Measurements from ENCODE around the gene SEMA6A. TPM values are rescaled to one million over a fixed set of nuclear protein-coding genes. Genes with fewer than 3 reads are reported as not detected.
A peak's percentile ranks its signal among the peaks of the same experiment; 100 is the strongest.

Gene SEMA6A
- total and polyA plus RNA-seq, 10 of the 15 experiments (the other 5 are each of a cell fraction or from before 2014, with no cell fraction given): 0.16 to 10.2 (median 1.1) TPM

GRCh38 chr5:116454417-116454927 lies 120.2 kb downstream of the SEMA6A start (continued):
- no peak for TF ChIP-seq RAD51 (IDR thresholded peaks at IDR 0.05)

- in situ Hi-C loops (cut with MboI) (no loop called here), intact Hi-C loops (cut with micrococcal nuclease; ENCODE audit: unreplicated experiment) (loop anchor here (10.0 kb wide), 2 partner anchors 179 to 319 kb away; no protein-coding TSS in a partner anchor)
- no TSS peak for BruUV-seq (replicated peaks)
- H3K9me3 ChIP-seq (replicated peaks; ENCODE audit: control insufficient read depth, insufficient read depth, low read length): no peaks in the 10 kb centered on the region
- peak overlapping the region; percentile 67; the same call in 1 of the 2 replicates for H3K4me2 ChIP-seq (ENCODE audit: control insufficient read depth, insufficient read depth)
- H3K27me3 ChIP-seq (replicated peaks in 1 of 2; ENCODE audit: control insufficient read depth in 2 of 2, insufficient read depth in 2 of 2, low read length in 1 of 2): no peaks in the 10 kb centered on the region
- TF ChIP-seq PKNOX1 (IDR thresholded peaks at IDR 0.05) (peak; percentile 63), CTCF (IDR thresholded peaks at IDR 0.05 in 2 of 3, conservative IDR thresholded peaks at IDR 0.05 in 1 of 3; ENCODE audit: control insufficient read depth in 2 of 3, extremely low read depth in 1 of 3, insufficient read depth in 1 of 3, low read depth in 3 of 3, low read length in 3 of 3) (no peak)
- no peak overlapping the region for H3K4me3 ChIP-seq
- RAD21 ChIA-PET (ENCODE audit: unreplicated experiment): interaction anchor here (0.8 to 2.1 kb wide), 4 partner anchors 12 to 95 kb away, joined by 3 to 14 read pairs (median 6); no protein-coding TSS in a partner anchor
- DNase-seq (ENCODE audit: low read depth, low spot score) (no peak), FAIRE-seq (no peak), ATAC-seq (peak; percentile 37)
- no peak overlapping the region for H3K9ac ChIP-seq (ENCODE audit: control insufficient read depth, insufficient read depth, low read length)
- no peaks in the 10 kb centered on the region for H3K79me2 ChIP-seq (ENCODE audit: control insufficient read depth, insufficient read depth, low read length)
- CTCF ChIA-PET: interaction anchor here (0.8 to 2.4 kb wide), 4 partner anchors 81 to 317 kb away, joined by 3 to 6 read pairs (median 3); no protein-coding TSS in a partner anchor
- H3K36me3 ChIP-seq (ENCODE audit: control insufficient read depth in 2 of 2, insufficient read depth in 2 of 2, low read length in 1 of 2): no peaks in the 10 kb centered on the region
- SMC1A ChIA-PET (ENCODE audit: uncharacterized antibody, unreplicated experiment): interaction anchor here (0.9 to 4.5 kb wide), 12 partner anchors 9 to 320 kb away, joined by 3 to 25 read pairs (median 5); no protein-coding TSS in a partner anchor
- H4K20me1 ChIP-seq (ENCODE audit: control insufficient read depth, insufficient read depth): no peaks in the 10 kb centered on the region
- H2AFZ ChIP-seq (ENCODE audit: control insufficient read depth, low read depth, low read length): no peak overlapping the region
- peaks cover 10% of the 10 kb centered on the region for H3K4me1 ChIP-seq (ENCODE audit: control insufficient read depth, insufficient read depth, low read length)
- POLR2A ChIA-PET: interaction anchor here (0.6 to 1.5 kb wide), 4 partner anchors 12 to 95 kb away, joined by 3 to 9 read pairs (median 4); no protein-coding TSS in a partner anchor
- H3K27ac ChIP-seq (ENCODE audit: control insufficient read depth, insufficient read depth): no peak overlapping the region
- 62% methylated on average over 5 of the region's 5 CpGs for WGBS (ENCODE audit: insufficient coverage, insufficient replicate concordance, low lambda C conversion rate, missing lambda C conversion rate)
Observed at GRCh38 chr5:116453988-116454411, 120.6 kb downstream of the SEMA6A start.
